SIG-M5 treated with dmso at 0.1 percent for 504 hours (cell line): Measurements from ENCODE around the gene C12orf42.
A peak's percentile ranks its signal among the peaks of the same experiment; 100 is the strongest.
"Not testable (repeated sequence)": the region's sequence is repeated elsewhere in the genome, so short reads cannot be mapped to it uniquely, and the experiment has no call there.

ENCODE experiments used
- DNase-seq: peaks from one replicate; lab custom pipeline; 2025; ENCODE audit not compliant: unreplicated experiment; lab: John Stamatoyannopoulos, UW

C12orf42 gene

DNA sequence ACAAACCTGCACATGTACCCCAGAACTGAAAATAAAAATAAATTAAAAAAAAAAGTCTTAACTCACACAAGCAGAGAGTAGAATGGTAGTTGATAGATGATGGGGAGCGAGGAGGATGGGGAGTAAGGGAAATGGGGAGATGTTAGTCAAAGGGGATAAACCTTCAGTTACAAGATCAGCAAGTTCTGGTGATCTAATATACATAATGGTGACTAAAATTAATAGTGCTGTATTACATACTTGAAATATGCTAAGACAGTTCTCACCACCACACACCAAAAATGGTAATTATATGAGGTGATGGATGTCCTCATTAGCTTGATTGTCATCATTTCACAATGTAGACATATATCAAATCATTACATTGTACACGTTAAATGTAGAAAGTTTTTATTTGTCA, 3.2 kb upstream of the C12orf42 start:
- no peak for DNase-seq

DNA sequence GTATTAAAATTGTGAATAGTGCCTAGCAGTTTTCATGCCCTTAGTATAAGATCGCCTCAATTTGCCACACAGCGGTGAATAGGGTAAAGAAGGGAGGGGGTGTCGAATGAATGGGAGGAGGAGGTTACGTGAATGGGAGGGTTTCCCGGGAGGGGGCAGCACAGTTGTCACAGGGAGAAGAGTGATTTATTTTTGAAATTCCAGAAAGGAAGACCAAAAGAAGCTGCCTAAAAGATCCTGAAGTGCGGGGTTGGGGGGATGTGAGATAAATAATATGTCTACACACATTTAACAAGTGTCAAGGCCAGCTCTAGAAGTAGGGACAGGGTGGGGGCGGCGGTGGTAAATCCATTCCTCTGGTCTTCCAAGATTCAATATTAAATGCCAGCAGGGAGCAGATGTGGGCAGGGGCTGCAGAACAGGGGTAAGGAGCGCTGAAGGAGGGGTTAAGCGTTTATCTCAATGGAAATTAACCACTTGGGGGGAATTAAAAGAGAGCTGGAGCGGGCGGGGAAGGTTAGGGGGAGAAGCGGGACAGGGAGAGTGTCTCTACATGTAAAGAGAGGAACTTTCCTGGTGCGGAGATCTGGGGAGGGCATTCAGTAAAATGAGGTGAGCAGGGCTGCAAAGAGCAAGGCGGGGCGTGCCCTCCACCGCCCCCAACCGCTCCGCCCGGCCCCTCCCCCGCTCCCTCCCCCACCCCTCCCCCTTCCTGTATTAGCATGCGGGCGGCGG, 867 bp downstream of the C12orf42 start:
- DNase-seq, result no peak

DNA sequence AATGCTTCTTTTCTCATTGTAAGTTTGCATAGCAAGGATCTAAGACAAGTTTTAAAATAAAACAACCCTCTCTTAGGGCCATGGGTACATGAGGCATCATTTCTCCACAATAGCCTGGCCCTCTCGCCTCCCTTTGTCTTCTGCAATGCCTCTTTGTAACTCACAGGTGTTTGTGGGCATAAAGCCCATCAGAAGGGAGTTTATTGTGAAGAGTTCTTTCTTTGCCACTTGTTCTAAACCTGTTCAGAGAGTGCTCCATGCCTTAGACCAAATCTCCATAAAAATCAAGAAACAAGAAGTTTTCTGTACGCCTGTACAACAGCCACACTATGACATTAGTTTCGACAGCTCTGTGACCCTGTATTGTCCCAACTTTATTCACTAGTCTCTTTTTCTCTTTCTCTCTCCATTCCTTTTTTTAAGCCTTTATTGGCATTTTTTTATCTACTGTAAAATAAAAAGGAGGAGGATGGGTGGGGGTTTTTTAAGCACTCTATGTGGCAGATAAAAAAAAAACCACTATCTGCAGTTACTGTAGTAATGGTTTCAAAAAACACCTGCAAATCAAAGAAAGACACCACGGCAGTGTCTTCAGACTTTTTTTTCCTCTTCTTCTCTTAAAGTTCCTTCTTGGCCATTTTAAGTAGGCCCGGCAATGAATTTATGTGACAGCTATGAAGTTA, 1.6 kb downstream of the C12orf42 start:
- no peak for DNase-seq

DNA sequence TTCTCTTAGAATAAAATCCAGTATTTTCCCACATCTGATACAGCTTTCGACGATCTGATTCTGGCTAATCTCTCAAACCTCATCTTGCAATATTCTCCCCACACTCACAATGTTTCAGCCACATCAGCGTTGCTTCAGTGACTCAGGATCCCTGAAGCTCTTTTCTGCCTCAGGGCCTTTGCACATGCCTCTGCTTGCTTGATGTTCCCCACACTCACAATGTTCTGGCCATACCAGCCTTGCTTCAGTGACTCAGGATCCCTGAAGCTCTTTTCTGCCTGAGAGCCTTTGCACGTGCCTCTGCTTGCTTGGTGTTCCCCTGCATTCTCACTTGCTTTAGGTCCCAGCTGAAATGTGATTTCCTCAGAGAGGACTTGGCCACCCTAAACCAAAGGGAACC, 2.6 kb downstream of the C12orf42 start:
- DNase-seq, result no peak

DNA sequence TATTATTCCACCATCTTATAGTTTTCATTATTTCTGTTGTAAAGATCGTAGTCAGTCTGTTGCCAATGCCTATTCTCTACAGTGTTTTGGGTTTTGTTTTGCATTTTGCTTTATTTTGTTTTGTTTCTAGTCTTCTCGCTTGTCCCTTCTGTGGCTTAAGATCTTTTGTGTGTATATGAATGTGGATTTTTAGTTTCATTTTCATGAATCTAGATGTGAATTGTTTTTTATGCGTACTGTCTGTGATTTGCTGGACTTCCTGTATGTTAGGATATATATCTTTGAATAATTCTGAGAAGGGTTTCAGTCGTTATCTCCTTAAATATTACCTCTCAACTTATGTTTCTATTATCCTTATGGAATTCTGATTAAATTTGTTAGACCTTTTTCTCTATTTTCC, 13.4 kb downstream of the C12orf42 start:
- DNase-seq, result no peak

DNA sequence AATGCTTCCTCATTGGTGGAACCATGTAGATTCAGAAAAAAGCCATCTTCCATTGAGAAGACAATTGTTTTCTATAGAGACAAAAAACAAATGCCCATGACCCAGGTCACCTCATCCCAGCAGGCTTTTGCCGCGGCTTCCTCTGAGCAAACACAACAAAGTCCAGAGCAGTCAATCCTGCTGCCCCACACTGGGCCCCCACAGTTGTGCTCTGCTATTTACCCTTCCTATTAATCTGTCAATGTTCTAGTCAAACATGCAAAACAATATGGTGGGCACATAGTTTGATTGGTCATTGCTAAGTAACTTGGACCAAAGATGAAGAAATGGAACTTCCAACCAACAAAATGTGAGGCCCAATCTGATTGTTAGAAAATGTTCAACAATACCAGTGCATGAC, 20.7 kb downstream of the C12orf42 start:
- DNase-seq, result no peak

DNA sequence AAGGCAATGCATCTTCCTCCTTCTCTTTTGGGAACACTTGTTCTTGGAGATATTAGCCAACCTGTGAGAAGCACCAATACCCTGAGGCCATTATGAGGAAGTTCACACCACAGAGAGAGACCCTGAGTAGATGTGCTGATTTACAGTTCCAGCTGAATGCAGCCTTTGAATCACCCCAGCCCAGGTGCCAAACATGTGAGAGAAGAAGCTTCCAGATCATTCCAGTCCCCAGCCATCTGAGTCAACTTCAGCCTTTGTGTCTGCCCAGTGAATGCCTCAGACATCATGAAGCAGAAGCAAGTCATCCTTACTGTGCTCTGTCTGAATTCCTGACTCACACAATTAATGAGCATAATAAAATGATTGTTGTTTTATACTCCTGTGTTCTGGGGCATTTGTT, 25.1 kb downstream of the C12orf42 start:
- DNase-seq, result no peak

DNA sequence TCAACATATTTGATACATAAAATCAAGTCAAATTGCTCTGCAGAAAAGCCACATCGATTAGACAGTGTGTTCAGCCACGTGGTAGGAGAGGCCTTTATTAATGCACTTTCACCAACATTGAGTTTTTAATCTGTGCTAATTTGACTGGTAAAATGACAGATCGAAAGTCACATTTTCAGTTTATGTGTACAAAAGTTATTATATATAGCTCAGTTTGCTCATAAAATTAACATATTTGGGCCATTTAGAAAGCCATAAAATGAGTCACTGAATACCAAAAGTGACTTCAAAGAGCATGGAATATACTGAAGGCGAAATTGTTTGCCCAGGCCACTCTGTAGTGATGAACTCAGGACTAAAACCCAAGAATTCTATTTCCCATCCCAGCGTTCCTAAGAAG, 26.0 kb downstream of the C12orf42 start:
- no peak for DNase-seq

DNA sequence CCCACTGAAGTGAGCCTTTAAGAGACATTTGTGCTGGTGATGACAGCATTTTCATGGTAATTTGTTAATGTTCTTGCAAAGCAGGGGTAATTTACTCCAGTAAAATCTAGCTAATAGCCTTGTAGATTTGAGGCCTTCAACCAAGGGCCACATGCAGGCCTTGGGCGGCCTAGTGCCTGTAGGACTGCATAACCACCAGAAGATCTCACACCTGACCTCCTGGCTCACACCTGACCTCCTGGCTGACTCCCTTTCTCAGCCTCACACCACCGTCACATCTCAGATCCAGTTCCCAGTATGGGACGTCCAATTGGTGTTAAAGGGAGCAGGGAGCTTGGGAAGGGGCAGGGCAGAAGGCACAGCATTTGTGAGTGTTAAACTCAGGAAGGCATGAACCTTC, 26.9 kb downstream of the C12orf42 start:
- DNase-seq, result no peak

DNA sequence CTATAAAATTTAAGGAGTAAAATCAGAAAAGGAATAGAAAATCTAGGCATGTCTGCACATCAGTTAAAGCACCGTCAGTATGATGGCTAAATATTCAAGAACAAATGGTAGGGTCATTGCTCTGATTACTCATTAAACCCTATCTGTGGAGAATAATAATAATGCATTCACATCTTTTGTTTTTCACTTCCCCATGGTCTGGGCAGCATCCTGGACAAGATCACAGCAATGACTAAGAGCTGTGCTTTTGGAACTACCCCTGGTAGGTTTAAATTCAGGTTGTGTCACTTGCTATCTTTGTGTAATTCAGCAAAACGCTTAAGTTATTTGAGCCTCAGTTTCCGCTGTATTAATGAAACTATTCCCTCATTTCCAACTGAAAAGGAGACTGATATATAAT, 33.1 kb downstream of the C12orf42 start:
- no peak for DNase-seq

DNA sequence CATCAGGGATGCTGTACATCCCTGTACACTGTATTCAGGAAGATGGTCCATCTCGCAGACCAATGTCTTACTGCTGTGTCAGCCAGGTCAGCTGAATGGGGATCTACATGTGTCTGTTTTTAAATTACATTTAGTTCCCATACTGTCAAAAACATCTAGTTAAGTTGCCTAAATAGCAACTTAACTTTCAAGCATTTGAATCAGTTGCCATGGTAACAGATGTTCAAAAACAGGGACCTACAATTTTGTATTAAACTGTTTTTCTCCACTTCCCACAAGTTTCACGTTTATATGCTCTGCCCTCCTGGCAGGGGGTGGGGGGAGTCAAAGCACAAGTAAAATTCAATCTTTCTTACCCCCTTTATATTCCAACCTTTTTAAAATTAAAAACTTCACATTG, 38.3 kb downstream of the C12orf42 start:
- no peak for DNase-seq

DNA sequence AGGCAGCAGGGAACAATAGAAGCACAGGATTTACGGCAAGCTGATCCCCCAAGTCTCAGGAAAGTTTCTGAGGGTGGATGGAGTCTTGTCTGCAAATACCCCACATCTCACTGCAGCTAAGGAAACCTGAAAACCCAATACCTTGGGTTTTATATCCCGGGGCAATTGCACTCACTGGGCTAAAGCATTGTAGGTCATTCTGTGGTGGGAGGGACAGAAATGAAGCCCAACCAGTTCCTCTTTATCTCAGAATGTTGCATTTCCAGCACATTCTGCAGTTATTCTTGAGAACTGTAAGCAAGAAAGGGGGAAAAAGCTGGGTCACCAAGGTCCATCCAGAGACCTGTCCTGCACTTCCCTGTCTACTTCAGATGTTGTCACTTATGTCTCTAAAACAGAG, 39.8 kb downstream of the C12orf42 start:
- no peak for DNase-seq

DNA sequence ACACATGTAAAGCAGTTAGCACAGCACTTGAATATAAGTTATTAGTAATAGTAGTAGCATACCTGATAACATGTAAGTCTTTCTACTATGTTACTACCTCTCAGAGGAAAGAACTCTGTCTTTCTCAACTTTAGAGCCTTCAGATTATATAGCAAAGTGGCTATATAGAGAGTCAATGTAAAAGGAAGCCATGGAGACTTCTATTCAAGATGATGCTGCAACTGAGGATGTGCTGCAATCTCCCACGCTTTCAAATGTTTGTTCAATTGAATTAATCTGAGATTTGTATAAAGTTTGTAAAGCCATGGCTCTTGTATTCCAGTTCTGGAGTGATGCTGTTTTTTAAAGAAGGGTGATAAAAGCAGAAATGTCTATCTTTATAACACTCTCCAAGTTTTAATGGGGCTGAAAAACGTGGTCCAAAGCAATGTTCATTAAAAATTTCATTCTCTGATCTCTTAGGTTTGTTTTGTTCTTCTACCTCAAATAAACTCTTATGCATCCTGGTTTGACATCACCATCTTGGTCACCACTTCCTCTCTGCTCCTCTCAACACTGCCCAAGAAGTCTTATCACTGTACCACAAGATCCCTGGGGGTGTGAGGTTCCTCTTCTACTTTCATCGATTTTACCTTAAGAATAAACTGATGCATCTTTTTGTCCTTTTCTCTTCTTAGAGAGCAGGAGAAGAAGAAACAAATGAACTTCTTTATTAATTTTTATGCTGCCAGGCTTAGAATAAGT, 40.6 kb downstream of the C12orf42 start:
- peak; percentile 10 for DNase-seq

DNA sequence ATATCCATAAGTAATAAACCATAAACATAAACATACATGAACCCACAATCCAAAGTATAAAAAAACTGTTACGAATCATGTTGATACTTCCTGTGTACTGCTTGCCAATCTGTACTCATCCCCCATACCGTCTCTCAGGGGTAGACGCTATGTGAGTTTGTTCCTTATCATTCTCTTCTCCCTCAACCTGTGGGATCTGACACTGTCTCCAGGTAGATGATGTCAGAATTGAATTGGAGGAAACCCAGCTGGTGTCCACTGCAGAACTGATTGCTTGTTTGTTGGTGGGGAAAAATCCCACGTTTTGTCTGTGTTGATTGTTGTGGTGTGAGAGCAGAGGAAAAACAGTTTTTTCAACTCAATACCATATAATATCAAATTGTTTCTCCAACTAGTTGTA, 50.8 kb downstream of the C12orf42 start:
- DNase-seq, result no peak

DNA sequence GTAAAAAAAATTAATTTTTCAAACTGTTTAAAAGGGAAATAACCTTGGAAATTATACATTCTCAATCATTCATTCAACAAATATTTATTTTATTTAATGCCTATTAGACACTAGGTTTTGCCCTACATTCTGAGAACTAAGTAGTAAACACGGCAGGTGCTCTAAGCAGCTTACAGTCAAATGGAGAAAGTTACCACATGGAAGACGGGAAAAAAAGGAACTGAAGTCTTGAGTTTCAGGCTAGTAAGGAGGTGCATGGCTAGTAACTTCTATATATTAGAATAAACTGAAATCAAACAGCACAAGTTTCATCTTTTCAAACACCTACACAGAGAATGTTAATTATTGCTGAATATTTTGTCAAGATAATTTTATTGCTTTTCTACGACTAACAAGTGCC, 52.9 kb downstream of the C12orf42 start:
- DNase-seq, result peak; percentile 5

DNA sequence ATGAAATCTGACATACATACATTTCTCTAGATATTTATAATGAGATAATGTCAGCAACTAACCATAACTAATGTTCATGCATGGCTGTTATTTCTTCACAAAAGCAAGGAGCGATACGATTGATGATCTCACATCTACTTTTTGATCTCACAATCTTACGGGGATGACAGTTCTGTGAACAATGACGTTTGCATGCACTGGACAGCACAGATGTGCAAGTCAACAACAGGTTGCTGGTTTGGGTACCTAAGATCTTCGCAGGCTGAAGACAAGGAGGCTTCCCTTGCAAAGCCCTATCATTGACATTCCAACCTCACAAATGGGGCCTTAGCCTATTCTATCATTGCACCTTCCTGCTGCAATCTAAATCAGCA, 53.6 kb downstream of the C12orf42 start:
- DNase-seq, result no peak

DNA sequence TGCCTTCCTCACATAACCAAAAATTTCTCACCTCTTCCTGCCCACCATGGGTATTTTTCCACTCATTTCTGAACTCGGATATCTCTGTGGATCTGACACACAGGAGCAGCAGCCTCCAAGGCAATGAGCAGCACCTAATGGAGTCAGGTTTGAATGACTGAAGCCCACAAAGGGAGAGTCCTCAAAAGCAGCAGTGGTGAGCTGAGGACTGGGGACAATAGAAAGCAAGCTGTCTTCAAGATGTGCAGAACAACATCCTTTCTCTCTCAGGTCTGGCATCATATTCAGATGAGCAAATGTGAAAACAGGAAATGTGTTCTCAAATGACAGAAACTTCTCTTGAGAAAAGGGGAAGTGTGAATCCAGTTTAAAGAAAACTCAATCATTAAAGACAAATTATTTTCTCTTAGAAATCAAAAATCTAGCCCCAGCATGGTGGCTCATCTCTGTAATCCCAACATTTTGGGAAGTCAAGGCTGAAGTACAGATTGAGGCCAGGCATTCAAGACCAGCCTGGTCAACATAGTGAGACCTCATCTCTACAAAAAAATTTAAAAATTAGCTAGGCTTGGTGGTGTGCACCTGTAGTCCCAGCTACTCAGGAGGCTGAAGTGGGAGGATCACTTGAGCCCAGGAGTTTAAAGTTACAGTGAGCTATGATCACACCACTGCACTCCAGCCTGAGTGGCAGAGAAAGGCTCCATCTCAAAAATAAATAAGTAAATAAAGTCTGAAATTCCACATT, 54.2 kb downstream of the C12orf42 start:
- DNase-seq, result peak; percentile 46

DNA sequence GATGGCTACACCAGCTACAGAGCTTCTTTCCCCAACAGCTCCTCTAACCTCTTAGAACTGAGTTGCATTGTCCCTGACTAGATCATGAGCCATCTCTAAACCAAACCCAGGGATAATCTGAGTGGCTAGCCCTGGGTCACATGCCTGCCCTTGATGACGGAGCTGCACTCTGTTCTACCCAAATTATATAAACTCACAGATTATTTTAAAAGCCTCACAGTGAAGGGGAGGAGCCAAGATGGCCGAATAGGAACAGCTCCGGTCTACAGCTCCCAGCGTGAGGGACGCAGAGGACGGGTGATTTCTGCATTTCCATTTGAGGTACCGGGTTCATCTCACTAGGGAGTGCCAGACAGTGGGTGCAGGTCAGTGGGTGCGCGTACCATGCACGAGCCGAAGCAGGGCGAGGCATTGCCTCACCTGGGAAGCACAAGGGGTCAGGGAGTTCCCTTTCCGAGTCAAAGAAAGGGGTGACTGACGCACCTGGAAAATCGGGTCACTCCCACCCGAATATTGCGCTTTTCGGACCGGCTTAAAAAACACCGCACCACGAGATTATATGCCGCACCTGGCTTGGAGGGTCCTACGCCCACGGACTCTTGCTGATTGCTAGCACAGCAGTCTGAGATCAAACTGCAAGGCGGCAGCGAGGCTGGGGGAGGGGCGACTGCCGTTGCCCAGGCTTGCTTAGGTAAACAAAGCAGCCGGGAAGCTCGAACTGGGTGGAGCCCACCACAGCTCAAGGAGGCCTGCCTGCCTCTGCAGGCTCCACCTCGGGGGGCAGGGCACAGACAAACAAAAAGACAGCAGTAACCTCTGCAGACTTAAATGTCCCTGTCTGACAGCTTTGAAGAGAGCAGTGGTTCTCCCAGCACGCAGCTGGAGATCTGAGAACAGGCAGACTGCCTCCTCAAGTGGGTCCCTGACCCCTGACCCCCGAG, 61.3 kb downstream of the C12orf42 start:
- DNase-seq, result not testable (repeated sequence)

DNA sequence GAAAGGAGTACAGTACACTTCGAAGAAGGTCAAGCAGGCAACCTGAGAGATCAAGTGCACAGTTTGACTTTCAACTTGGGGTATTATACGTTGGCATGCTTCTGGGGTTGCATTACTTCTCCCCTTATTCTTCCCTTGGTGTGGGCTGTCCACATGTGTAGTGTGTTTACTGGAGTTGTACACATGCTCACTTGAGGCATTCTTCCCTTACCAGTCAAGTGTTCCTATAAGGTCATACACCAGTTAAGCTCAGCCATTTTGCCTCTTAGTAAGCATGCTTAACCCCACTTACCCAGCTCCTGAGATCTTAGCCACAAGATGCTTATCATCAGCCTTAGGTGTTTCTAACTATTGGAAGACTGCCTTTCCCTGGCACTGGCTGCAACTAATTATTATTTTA, 63.8 kb downstream of the C12orf42 start:
- DNase-seq, result no peak

DNA sequence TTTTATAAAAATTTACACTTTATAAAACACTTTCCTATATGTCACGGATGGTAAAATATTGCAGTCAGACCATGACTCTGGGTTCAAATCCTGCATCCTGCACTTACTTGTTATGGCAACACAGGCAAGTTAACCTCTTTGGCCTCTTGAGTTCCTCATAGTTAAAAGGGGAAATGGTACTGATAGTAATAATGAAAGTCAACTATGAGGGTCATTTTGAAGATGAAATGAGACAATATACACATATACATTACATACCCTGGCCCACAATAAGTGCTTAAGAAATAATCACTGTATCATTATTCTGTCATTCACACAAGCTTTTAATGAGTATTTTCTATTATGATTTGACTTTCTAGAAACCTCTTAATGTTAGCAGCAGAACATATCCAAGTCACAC, 64.4 kb downstream of the C12orf42 start:
- no peak for DNase-seq
